Lung (tissue), 12 donors: ENCODE results near the gene VPS8. TPM values are rescaled to one million over a fixed set of nuclear protein-coding genes. Genes with fewer than 3 reads are reported as not detected.

Experiments
- ATAC-seq: fragments of 200-7000 bp; cut with Tn5 transposase; one replicate; pipeline ENCODE4 v1.9.1; 2020; ENCODE audit warnings: moderate number of reproducible peaks; ENCODE audit not compliant: insufficient read depth, low FRiP score
- DNase-seq, 3 donors: peaks; one replicate each; pipeline ENCODE4 v3.0.0-alpha.2; 2013 to 2017
- H3K27ac ChIP-seq, 2 donors: one replicate each; pipeline ENCODE4 v1.5.1; 2013; ENCODE audit warnings: mild to moderate bottlenecking in 2 of 2, moderate library complexity in 2 of 2, control low read depth in 1 of 2, inconsistent platforms in 1 of 2, low read depth in 1 of 2, low read length in 1 of 2
- H3K27me3 ChIP-seq, 3 donors: one replicate each; pipeline ENCODE4 v1.5.1; 2013; ENCODE audit warnings: low read length in 2 of 3; ENCODE audit not compliant: control insufficient read depth in 3 of 3, insufficient read depth in 3 of 3
- H3K36me3 ChIP-seq, 4 donors: one replicate each; pipeline ENCODE4 v1.5.1; 2013; ENCODE audit warnings: low read length in 4 of 4, mild to moderate bottlenecking in 1 of 4, moderate library complexity in 1 of 4; ENCODE audit not compliant: control insufficient read depth in 4 of 4, insufficient read depth in 4 of 4
- H3K4me1 ChIP-seq, 5 donors: one replicate each; pipeline ENCODE4 v1.5.1; 2013; ENCODE audit warnings: low read length in 5 of 5, mild to moderate bottlenecking in 2 of 5, moderate library complexity in 1 of 5; ENCODE audit not compliant: control insufficient read depth in 5 of 5, insufficient read depth in 5 of 5
- H3K4me3 ChIP-seq: one replicate; pipeline ENCODE4 v1.5.1; 2013; ENCODE audit warnings: mild to moderate bottlenecking, control low read depth, moderate library complexity
- H3K9ac ChIP-seq, 2 donors: one replicate each; pipeline ENCODE4 v1.5.1; 2013; ENCODE audit warnings: low read length in 2 of 2, control low read depth in 1 of 2; ENCODE audit not compliant: insufficient read depth in 1 of 2
- H3K9me3 ChIP-seq, 4 donors: one replicate each; pipeline ENCODE4 v1.5.1; 2013; ENCODE audit warnings: low read length in 3 of 4, mild to moderate bottlenecking in 1 of 4, moderate library complexity in 1 of 4; ENCODE audit not compliant: control insufficient read depth in 4 of 4, insufficient read depth in 3 of 4
- WGBS, 2 donors: extraction: QIAGEN DNeasy Blood & Tissue Kit; methylation state at CpG; one replicate each; pipeline ENCODE4 v1.1.7; 2013; 5-methylcytosine and 5-hydroxymethylcytosine counted together
- polyA plus RNA-seq, 2 donors: library from polyadenylated mRNA; stranded (reverse); fragments of 200-250 nt; gene quantifications; one replicate each; pipeline ENCODE4 v1.2.1, GENCODE V29; 2013
- total RNA-seq, 2 donors: library from RNA; depleted of rRNA in 1 of 2; stranded (reverse); fragments of >200 nt in 1 of 2; gene quantifications; one replicate each; pipeline ENCODE4 v1.2.1, GENCODE V29; 2014 to 2021
- TF ChIP-seq, protein P1 (sequence below): IDR thresholded peaks from 2 replicates; pipeline ENCODE4 v1.5.1; 2012; ENCODE audit warnings: mild to moderate bottlenecking; ENCODE audit errors: control extremely low read depth, extremely low read depth
- donor health status: control.
- donor health status: control.
- donor health status: Bipolar disorder and iron deficiency.
- donor health status: healthy.
- donor health status: DM: yes; HTN: yes; CAD: no.

The VPS8 gene
- total and polyA plus RNA-seq, 4 donors: 13.9 to 184 (median 38.5) TPM

DNA sequence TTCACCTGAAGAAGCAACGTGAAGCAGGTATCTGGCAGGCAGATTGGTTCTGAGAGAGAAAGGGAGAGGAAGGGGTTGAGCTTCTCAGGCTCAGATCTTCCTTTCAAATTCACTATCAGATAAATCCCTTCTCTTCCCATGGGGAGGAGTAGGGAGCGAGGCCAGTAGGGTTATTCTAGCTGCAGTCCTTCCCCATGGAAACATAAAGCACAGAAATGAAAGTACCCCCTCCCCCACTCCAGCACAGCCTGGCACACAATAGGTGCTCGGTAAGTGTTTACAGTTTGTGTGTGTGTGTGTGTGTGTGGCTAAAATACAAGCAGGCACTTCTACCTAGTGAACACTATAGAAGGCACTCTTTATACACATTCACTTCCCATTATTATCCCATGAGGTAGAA is 20.8 kb upstream of the VPS8 start:
- peaks cover 0 to 13% (median 0%) of the 10 kb centered on the region in 5 donors for H3K4me1 ChIP-seq
- no peaks in the 10 kb centered on the region for H3K27me3 ChIP-seq
- no peak overlapping the region for H3K27ac ChIP-seq
- ATAC-seq (no peak), DNase-seq (peak in 2 of 3 donors; percentile 23 to 44)
- H3K36me3 ChIP-seq: no peaks in the 10 kb centered on the region
- no peak overlapping the region for H3K4me3 ChIP-seq
- H3K9ac ChIP-seq: no peak overlapping the region
- TF ChIP-seq, protein P1, sequence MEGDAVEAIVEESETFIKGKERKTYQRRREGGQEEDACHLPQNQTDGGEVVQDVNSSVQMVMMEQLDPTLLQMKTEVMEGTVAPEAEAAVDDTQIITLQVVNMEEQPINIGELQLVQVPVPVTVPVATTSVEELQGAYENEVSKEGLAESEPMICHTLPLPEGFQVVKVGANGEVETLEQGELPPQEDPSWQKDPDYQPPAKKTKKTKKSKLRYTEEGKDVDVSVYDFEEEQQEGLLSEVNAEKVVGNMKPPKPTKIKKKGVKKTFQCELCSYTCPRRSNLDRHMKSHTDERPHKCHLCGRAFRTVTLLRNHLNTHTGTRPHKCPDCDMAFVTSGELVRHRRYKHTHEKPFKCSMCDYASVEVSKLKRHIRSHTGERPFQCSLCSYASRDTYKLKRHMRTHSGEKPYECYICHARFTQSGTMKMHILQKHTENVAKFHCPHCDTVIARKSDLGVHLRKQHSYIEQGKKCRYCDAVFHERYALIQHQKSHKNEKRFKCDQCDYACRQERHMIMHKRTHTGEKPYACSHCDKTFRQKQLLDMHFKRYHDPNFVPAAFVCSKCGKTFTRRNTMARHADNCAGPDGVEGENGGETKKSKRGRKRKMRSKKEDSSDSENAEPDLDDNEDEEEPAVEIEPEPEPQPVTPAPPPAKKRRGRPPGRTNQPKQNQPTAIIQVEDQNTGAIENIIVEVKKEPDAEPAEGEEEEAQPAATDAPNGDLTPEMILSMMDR: no peak
- no peaks in the 10 kb centered on the region for H3K9me3 ChIP-seq
- 60 to 71% methylated on average over 3 of the region's 3 CpGs for WGBS, 2 donors

DNA sequence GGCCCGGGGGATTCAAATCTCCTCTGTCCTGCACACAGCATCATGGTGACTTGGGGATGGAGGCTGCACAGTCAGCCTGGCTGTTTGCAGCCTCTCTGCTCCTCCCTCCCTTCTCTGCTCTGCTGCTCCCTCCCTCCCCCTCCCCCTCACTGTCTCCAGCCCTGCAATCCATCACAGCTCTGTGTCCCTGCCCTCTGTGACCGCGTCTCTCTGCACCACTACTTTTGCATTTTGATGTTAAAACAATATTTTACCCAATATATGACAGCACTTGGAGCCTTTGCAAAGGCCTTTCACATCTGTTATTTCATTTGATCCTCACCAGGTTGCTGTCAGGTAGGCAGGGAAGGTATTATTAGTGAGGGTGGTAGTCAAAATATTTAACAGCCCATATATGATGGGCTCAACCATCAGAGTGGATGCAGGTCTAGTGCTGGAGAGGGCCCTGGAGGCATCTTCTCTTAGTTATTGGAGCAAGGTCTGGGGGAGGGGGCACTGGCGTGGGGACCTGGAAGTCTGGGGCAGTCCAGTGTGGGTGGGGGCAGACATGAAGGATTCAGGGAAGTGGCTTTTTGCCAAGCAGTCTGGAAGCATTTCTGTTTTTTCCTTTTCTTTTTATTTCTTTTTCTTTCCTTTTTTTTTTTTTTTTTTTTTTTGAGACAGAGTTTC is 16.3 kb upstream of the VPS8 start:
- H3K9me3 ChIP-seq: no peaks in the 10 kb centered on the region
- 66 to 74% methylated on average over 4 of the region's 4 CpGs for whole genome bisulfite sequencing, 2 donors
- no peaks in the 10 kb centered on the region for H3K36me3 ChIP-seq
- H3K27ac ChIP-seq: no peak overlapping the region
- DNase-seq (peak in 1 of 3 donors; percentile 18), ATAC-seq (no peak)
- H3K4me1 ChIP-seq: peaks cover 0 to 3% (median 0%) of the 10 kb centered on the region in 5 donors
- H3K9ac ChIP-seq: no peak overlapping the region
- H3K27me3 ChIP-seq: no peaks in the 10 kb centered on the region
- TF ChIP-seq, protein P1: no peak
- no peak overlapping the region for H3K4me3 ChIP-seq

DNA sequence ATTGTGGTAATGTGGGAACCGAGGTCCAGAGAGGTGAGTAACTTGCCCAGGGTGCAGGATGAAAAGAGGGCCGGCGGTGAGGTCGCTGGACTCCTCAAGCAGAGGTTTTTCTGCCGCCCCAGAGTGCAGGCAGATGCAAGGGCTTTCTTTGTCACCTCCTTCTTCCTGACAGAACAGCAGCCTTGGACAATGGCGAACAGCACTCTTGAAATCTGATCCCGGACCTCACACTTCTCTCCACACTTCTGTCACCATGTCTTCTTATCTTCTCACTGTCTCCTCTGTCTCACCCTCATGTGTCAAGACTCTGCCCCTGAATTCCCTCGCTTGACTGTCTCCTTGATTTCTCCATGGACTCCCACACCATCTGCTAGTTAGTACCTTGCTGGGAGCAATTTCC is 15.4 kb upstream of the VPS8 start:
- Histone ChIP-seq H3K4me3 (no peak overlapping the region), H3K27me3 (no peaks in the 10 kb centered on the region), H3K9me3 (no peaks in the 10 kb centered on the region), H3K4me1 (peaks cover 0 to 3% (median 0%) of the 10 kb centered on the region in 5 donors), H3K36me3 (no peaks in the 10 kb centered on the region), H3K9ac (no peak overlapping the region), H3K27ac (no peak overlapping the region)
- WGBS, 2 donors: 60 to 73% methylated on average over 8 of the region's 8 CpGs
- TF ChIP-seq, protein P1: no peak
- DNase-seq (no peak), ATAC-seq (no peak)

DNA sequence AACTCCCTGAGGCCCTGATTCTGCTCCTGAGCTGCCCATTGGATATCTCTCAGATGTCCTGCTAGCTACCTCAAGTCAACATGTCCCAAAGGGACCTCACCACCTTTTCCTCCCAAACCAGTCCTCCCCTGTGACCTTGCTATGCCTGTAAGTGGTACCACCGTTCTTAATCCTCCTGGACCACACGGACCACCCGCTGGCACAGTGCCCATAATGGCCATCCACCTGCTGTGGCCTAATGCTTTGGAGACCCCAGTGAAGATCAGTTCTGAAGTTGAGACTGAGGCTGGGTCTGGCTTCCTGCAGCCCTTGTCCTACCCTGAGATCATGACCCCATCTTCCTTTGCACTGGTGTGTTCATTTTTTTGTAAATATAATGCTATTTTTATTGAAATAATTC is 15.0 kb upstream of the VPS8 start:
- H3K27ac ChIP-seq: no peak overlapping the region
- no peak overlapping the region for H3K9ac ChIP-seq
- ATAC-seq: no peak
- H3K4me1 ChIP-seq: peaks cover 0 to 3% (median 0%) of the 10 kb centered on the region in 5 donors
- H3K36me3 ChIP-seq: no peaks in the 10 kb centered on the region
- no peak for DNase-seq
- no peaks in the 10 kb centered on the region for H3K9me3 ChIP-seq
- WGBS, 2 donors: 83 to 95% methylated on average over 3 of the region's 3 CpGs
- H3K4me3 ChIP-seq: no peak overlapping the region
- TF ChIP-seq, protein P1: no peak
- no peaks in the 10 kb centered on the region for H3K27me3 ChIP-seq
